Cerebellar cortex (tissue), 1 donor: ENCODE measurements around the gene SPEF1.

ENCODE experiments used
- DNase-seq: peaks from one replicate; pipeline ENCODE4 v3.0.0-alpha.2; 2015; ENCODE audit warnings: low spot score

The SPEF1 gene

GRCh38 chr20:3729811-3730540 lies 51.3 kb downstream of the SPEF1 start:
- no peak for DNase-seq

GRCh38 chr20:3729378-3729777 lies 51.9 kb downstream of the SPEF1 start:
- DNase-seq: no peak

GRCh38 chr20:3728876-3729275 lies 52.4 kb downstream of the SPEF1 start:
- no peak for DNase-seq

- no peak for DNase-seq
Observed at GRCh38 chr20:3728354-3728753, 52.9 kb downstream of the SPEF1 start.
